Islet precursor cell (in vitro differentiated cells): ENCODE results near the gene ZNF428.

Source experiments
- DNase-seq: peaks from one replicate; pipeline ENCODE4 v3.0.0-alpha.2; 2018

The ZNF428 gene

DNA sequence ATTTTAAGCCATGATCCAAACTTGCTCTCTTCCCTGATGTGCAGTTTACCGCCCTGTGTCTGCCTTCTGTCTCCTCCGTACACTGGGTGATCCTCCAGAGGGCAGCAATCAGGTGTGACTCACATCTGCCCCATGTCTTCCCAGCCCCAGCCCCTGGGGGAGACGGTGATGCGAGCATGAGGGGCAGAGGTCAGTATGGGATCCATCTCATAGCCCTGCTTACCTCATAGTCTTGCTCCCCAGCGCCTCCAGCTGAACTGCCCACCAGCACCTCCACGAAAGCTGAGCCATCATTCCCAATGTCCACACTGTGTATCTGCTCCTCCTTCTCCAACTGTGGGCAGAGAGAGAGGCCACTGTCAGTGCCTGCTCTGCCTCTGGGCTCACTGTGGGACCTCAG is 58.7 kb downstream of the ZNF428 start:
- DNase-seq = peak; percentile 65
